OCI-LY7 (cell line): ENCODE results near the gene TXNDC15.

ENCODE experiments used
- EZH2phosphoT487 ChIP-seq: fragments of 200-600 bp; sonication (generic); IDR thresholded peaks from 2 replicates; pipeline ENCODE4 v1.6.1; 2018; ENCODE audit warnings: low read depth, borderline replicate concordance, mild to moderate bottlenecking, mixed run types, antibody characterized with exemption, low read length, moderate library complexity, mixed read lengths
- TF ChIP-seq, protein P1 (sequence below): fragments of 200-600 bp; sonication (generic); conservative IDR thresholded peaks from 2 replicates; pipeline ENCODE4 v1.5.1; 2014; ENCODE audit warnings: mild to moderate bottlenecking, antibody characterized with exemption, low read length, moderate library complexity, mixed read lengths

DNA sequence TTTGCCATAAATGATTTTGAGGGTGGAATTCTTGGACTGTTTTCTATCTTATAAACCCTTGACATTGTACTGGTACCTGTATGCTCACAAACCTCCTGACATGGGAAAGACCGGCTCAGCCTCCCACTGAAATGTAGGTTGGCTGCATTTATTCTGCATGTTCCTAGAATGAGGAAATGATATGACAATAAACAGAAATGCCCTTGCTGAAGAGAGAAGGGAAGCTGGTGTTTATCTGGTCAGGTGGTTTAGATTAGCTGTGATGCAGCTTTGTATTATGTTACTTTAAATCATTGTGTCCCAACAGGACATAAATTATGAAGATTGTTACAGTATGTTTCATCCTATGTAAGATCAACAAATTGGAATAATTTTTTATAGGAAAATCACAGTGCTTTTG lies 70.5 kb downstream of the TXNDC15 start:
- TF ChIP-seq, protein P1, sequence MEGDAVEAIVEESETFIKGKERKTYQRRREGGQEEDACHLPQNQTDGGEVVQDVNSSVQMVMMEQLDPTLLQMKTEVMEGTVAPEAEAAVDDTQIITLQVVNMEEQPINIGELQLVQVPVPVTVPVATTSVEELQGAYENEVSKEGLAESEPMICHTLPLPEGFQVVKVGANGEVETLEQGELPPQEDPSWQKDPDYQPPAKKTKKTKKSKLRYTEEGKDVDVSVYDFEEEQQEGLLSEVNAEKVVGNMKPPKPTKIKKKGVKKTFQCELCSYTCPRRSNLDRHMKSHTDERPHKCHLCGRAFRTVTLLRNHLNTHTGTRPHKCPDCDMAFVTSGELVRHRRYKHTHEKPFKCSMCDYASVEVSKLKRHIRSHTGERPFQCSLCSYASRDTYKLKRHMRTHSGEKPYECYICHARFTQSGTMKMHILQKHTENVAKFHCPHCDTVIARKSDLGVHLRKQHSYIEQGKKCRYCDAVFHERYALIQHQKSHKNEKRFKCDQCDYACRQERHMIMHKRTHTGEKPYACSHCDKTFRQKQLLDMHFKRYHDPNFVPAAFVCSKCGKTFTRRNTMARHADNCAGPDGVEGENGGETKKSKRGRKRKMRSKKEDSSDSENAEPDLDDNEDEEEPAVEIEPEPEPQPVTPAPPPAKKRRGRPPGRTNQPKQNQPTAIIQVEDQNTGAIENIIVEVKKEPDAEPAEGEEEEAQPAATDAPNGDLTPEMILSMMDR, result no peak
- TF ChIP-seq EZH2phosphoT487, result no peak
